Stimulated activated CD4-positive, alpha-beta T cell treated with anti-CD3 and anti-CD28 coated beads, Interleukin-2, amount 100 ng/mL, for 48 hours (primary cell): ENCODE data around the gene TMEM143.

Source experiments
- DNase-seq, 2 donors: peaks; one replicate each; pipeline ENCODE4 v3.0.0-alpha.2; 2020

Gene TMEM143

DNA sequence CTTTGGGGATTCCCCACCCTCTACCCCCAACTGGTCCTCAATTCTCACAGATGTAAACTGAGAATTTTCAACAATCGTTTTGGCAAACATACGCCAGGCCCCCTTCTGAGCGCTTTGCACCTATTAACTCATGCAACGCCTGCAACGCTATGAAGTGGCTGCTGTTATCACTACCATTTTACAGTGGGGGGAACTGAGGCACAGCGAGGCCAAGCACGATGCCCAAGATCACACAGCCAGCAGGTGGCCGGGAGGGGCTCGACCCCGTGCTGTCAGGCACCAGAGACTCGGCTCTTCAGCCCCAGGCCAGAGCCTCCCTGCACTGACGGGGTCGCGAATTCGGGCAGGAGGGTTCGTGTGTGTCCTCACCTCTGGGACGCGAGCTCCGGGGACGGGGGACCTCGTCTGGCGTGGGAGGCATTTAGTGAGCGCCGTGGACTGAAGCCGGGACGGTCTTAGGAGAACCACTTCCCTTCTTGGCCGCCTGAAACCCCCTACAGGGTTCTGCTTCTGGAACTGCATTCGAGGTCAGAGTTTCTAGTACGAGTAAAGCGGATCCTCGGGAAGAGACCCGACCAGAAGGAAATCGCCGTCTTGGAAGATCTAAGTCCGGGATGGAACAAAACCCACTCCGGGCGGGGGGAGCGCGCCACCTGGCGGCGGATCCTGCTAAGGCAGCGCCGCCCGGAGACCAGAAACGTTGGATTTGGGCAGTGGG lies 72.8 kb downstream of the TMEM143 start:
- peak; percentile 62 to 64 for DNase-seq

DNA sequence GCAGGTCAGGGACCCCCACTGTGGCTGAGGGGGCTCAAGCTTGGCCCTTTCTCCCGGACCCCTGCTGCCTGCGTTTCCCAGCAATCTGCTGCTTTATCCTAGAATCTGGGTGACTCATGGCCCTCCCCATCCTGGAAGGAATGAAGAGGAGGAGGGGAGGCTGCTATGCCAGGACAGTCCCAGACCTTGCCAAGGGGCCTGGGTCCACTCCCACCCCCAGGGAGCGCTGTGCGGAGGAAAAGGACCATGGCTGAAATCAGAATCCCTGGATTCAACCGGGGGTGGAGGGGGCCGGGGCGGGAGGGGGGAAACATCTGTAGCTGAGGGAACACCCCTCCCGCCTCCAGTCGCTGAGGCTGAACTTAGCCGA lies 73.4 kb downstream of the TMEM143 start:
- DNase-seq: no peak

DNA sequence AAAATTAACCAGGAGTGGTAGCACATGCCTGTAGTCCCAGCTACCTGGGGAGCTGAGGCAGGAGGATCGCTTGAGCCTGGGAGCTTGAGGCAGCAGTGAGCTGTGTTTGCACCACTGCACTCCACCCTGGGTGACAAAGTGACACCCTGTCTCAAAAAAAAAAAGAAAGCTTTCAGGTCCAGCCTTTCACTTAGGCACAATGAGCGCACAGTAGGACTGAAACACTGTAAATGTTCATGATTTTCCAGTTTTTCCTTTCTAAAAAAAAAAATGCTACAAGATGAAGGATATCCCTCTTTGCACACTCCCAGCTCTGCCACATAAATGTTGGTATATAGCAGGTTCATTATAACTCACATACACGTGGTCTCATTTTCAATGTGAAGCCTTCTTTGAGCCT lies 76.0 kb downstream of the TMEM143 start:
- DNase-seq: no peak

- no peak for DNase-seq
These were observed 78.8 kb downstream of the TMEM143 start for GRCh38 chr19:48284896-48285295.

GRCh38 chr19:48283908-48284307 lies 79.8 kb downstream of the TMEM143 start:
- no peak for DNase-seq
